ENCODE data around the gene ZNF783.

The ZNF783 gene

GRCh38 chr7:149283321-149283720 lies 21.3 kb downstream of the ZNF783 start:
- no peak for DNase-seq

DNA sequence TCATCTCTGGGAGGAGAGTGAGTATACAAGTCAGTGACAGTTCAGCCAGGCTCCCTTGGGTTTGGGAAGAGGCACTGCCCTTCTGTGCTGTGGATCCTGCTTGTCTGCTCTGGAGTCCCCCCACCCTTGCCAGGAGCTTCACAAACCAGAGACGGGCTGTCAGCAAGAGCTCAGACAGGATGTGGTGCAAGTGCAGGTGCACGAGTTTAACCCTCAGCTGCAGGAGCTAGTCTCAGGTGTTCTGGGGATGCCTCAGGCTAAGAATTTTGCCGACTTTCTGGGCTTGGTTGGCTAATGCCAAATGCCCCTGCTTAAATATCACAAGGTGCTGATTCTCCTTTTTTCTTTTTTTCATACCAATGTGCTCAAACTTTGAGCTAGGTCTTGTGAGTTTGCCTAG lies 22.3 kb downstream of the ZNF783 start:
- peak in 1 of 2 donors; percentile 32 for DNase-seq

DNA sequence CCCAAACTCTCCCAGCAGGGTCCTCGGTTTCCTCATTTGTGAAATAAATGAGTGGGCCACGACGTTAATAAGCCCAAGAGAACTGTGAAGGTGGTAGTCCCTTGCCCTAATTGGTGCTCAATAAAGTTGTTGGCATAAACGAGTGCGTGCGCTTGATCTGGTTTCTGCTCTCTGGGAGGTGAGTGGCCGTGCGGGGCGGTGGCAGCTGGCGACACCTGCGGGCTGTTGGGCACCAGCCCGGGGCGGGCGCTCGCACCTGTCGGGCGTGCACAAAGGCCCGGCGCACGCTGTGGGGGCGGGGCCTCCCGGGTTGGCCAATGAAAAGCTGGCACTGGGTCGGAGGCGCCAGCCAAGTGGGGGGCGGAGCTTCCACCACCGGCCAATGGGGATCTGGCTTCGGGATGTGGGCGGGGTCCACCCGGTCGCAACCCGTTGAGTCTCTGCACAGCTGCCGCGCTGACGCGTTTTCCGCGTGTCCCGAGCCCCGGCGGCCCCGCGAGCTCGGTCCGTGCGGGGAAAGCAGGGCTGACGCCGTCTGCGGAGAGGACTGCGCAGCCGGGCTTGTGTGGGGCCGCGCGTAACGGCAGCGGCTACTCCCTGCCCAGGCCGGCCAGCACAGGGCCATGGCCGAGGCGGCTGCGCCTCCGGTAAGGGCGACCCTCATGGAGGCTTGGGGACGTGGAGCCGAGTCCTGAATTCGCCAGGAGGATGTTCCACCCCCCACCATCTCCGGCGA lies 23.0 kb downstream of the ZNF783 start:
- DNase-seq, result peak; percentile 98 to 99

DNA sequence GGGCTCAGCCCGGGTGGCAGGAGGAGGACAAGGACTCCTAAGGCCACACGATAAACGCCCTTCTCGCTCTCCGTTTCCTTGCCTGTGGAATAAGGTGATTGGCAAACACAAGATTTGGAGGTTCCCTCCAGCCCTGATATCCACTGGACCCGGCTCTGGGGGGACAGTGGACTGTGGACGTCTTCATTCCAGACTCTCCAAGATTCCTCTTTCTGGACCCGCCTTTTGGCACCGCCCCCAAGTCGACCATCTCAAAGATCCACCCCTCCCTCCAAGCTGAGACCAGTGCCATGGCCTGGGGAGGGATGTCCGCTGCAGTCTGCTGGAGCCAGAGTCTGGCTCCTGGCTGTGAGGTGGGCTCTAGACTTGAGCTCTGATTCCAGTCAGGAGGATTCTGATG lies 23.6 kb downstream of the ZNF783 start:
- DNase-seq, result no peak

GRCh38 chr7:149286811-149287400 lies 24.9 kb downstream of the ZNF783 start:
- no peak for DNase-seq

DNA sequence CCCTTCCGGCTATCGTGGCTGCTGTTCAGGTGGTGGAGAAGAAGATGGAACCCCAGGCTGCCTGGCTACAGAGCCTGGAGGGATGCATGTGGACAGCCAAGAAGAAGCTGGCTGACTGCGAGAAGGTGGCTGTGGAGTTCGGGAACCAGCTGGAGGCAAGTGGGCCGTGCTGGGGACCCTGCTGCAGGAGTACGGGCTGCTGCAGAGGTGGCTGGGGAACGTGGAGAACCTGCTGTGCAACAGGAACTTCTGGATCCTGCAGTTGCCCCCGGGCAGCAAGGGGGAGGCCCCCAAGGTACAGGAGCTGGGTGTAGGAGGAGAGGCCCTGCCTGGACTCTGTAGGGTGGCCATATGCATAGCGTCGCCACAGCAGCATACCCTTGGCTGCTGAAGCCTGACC lies 25.6 kb downstream of the ZNF783 start:
- no peak for DNase-seq

DNA sequence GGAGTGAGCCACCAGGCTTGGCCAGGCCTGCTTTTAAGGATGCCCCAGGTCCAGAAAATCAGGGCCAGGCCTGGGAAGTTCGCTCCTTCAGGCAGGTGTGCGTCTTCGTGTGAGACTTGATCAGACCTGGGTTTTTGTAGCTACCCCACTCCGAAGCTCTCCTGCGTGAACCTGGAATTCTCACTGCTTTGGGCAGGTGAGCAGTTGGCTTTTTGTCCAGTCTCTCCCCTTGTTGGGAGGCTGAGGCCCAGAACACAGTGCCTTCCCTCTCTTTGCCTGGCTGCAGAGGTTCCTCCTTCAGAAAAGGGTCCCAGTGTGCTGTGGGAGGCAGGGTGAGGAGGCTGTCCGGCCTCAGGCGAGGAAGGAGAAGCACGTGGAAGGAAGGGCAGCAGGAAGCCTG lies 27.3 kb downstream of the ZNF783 start:
- no peak for DNase-seq

- no peak for DNase-seq
Measured at GRCh38 chr7:149289856-149290255, 27.9 kb downstream of the ZNF783 start.

DNA sequence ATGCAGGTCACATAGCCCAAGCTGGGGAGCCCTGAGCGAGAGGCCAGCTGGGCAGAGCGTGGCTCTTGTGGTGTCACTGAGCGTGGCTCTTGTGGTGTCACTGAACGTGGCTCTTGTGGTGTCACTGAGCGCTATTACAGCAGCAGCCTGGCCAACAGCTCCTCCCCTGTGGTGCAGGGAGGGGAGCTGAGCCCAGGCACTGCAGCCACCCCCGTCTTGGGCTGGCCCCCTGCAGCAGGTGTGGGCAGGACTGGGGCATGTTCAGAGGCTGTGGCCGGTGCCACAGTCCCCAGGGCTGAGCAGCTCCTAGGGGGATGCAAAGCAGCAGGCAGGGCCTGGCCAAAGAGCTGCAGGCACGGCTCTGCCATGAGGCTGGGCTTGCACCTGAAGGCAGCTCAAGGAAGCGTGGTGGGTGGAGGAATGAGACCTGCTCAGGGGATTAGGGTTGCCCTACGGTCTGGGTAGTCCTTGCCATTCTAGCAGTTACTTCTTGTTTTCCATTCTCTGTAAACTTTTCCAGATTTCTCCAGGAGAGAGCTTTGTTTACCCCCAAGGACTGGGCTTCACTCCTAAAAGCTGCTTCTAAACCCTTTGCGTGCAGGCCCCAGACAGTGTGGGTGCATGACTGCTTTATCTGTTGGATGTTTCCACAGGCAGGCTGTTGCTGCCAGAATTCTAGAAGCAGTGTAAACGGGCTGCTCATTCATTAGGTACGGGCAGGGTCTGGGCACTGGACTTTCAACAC lies 29.2 kb downstream of the ZNF783 start:
- no peak for DNase-seq

DNA sequence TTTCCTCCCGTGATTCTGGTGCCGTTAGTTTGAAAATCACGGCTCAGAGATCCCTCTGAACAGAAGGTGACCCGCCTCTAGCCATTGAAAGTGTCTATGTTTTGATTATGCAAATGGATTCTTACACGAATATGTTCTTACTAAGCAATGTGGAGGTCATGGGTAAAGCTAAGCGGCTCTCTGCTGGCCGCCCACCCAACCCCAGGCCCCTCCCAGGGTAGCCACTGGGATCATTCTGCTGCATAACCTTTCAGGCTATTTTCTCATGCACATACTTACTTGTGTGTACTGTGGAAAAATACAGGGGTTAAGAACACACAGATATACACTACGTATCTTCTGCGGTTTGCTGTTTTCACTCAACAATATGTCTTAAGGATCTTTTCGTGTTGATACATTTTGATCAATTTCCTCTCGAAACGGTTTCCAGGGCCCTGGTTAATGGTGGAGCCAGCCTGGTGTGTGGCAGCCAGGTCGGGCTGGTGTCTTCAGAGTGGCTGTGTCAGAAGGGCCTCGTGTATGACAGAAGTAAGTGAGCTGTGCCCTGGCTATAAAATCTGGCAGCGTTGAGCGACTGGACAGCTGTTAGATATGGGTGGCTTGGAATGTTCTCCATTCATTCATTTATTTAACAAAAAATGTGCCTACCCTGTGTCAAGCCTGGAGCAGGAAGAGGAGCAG lies 29.9 kb downstream of the ZNF783 start:
- no peak for DNase-seq

- no peak for DNase-seq
Measured at GRCh38 chr7:149292462-149292823, 30.4 kb downstream of the ZNF783 start.

DNA sequence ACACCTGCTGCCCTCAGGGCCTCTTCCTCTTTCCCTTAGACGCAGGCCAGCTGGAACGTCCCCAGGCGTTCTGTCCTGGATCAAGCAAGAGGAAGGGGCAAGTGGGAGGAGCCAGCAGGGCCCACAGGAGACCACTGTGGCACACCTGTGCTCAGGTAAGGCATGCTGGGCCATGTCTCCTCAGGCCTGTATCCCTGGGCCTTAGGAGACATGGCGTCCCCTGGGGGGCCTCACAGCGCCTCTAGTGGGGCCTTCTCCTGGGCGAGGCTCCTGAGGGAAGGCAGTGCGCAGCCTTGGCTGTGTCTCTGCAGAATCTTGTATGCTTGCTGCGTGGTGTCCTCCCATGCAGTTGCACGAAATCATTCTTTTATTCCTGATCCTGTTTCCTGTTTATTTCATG lies 31.3 kb downstream of the ZNF783 start:
- DNase-seq, result no peak

DNA sequence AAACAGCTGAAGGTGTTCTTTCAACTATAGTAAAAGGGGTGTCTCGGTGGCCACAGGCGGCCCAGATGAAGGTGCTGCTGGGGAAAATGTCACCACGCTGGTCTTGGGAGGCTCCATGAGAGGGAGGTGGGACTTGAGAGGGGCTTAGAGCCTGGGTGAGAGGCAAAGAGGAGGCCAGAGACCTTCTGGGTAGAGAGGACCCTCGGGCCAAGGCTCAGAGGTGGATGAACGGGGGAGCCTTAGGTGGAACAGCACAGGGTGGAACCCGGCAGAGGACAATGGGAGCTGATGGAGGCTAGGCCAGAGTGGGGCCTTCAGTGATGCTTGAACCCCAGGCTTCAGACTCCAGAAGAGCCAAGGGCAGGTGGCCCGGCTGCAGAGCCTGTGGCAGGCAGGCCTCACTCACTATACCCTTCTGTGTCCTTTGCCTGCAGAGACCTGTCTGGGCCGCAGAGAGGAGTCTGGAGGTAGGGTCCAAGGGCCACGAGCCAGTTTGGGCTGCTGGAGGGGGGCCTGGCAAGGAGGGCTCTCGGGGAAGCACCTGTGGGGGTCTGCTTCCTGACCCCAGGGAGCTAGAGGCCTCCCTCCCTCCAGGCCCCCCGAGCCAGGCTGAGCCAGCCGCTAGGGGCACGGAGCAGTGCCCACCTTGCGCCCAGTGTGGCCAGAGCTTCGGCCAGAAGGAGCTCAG lies 32.1 kb downstream of the ZNF783 start:
- no peak for DNase-seq

DNA sequence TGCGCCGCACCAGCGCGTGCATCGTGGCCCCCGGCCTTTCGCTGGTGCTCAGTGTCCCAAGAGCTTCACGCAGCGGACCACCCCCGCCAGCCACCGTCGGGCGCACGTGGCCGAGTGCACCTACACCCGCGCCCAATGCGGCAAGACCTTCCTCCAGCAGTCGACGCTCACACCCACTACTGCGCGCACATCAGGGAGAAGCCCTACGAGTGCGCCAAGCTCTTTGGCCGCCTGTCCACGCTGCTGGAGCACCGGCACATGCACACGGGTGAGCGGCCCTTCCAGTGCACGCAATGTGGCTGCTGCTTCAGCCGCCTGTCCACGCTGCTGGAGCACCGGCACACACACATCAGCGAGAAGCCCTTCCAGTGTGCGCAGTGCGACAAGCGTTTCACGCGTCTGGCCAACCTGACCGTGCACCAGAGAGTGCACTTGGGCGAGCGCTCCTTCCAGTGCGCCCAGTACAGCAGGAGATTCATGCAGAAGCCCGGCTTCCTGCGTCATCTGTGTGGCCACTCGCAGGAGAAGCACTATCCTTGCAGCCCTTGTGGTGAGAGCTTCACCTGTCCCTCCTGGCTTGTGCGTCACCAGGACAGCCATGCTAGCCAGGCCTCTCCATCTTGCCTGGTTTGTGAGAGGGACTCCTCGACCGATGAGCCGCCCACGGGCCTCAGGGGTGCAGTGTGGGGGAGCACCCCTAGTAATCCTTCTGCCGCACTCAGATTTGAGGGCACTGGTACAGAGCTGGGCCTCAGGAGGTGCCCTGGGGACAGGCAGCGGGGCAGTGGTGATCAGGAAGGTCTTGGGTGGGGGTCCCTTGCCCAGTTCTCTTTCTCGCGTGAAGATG lies 32.9 kb downstream of the ZNF783 start:
- no peak for DNase-seq

GRCh38 chr7:149295481-149295850 lies 33.5 kb downstream of the ZNF783 start:
- no peak for DNase-seq

DNA sequence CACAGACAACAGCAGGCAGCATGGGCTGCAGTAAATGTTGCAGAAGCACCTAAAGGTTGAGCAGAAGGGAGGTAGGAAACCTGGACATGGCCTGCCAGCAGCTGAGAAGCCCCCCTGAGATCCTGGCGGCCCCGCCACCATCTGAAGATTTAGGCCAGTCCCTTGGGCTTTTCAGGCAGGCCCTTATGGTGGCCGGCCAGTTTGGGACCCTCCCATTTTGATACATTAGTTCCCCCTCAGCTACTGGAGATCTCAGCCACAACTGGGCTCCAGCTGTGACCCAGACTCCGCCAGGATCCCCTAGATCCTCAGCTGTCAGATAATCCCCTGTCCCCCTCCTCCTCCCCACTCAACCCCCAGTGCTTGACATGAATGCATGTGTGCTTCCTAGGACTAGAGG lies 34.4 kb downstream of the ZNF783 start:
- no peak for DNase-seq

DNA sequence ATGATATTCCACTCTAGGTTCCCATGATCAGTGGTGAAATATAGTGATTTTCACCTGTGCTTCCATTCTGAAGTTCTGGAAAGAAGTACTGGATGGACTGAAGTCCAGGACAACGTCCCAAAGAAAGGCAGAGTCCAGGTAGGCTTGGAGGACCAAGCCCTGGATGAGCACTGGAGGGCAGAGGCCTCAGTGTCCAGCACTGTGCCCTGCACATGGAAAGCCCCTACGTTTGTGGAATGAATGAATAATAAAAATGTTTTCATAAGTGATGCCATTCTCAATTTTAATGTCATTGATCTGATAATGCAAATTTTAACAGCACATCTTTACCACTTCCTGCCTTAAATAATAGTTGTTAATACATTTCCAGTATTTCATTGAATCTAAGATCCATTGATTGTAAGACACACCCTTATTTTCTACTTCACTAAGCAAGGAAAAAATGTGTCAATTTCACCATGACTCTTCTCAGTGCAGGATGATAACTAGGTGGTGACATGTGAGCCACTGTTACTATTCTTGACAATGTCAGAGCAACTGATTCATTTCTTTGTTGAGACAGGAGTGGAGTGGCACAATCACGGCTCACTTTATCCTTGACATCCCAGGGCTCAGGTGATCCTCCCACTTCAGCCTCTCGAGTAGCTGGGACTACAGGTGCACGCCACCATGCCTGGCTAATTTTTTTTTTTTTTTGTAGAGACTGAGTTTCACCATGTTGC lies 35.2 kb downstream of the ZNF783 start:
- DNase-seq, result peak in 1 of 2 donors; percentile 19

DNA sequence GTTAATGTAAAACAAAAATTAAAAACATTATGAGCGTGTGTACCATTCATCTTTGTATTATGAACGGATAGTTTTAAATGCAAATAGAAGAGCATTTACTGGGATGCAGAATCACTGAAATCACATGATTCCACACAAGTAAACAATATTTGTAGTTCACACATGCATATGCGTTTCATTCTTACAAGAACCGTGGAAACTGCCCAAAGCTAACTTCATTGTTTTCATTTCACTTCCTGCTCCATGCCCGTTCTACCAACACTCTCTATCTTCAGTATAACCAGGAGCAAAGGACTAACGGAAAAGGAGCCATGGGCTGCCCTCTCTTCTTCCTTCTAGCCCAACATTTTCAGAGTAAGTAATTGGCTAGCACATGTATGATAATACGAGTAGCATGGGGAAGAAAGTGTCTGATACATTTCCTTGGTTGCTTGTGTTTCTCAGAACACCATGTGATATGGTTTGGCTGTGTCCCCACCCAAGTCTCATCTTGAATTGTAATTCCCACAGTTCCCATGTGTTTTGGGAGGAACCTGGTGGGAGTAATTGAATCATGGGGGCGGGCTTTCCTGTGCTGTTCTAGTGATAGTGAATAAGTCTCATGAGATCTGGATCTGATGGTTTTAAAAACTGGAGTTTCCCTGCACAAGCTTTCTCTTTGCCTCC lies 38.8 kb downstream of the ZNF783 start:
- peak in 1 of 2 donors; percentile 1 for DNase-seq

DNA sequence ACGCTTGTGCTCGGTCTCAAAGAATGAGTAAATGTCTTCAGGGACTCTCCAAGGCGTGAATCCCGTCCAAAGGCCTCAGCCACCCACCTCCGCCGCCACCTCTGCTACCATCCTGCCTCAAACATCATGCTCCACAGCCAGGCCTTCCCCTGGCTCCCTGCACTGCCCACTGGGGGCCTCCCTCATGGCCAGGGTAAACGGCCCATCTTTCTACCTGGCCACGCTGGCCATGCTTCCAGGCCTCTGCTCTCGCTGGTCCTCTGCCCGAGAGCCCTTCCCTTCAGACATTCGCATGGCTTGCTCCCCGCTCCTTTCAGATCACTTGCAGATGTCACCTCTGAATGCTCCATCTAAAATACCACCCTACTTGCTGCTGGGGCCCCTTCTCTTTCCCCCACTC lies 40.2 kb downstream of the ZNF783 start:
- no peak for DNase-seq

DNA sequence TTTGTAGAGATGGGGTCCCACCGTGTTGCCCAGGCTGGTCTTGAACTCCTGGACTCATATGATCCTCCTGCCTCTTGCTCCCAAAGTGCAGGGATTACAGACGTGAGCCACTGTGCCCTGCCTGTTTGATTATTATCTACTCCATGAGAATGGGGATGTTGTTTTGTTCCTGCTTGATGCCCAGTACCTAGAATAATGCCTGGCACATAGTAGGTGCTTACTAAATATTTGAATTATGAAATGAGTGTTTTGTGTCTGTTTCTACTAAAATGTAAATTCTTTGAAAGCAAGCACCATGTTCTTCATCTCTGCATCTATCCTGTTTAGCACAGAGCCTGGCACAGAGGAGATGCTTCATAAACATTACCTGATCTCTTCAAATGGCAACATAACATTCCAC lies 40.9 kb downstream of the ZNF783 start:
- DNase-seq, result no peak

- no peak for DNase-seq
Measured at GRCh38 chr7:149304006-149304405, 42.0 kb downstream of the ZNF783 start.

Measured in stimulated activated CD4-positive, alpha-beta T cell treated with anti-CD3 and anti-CD28 coated beads, Interleukin-2, amount 100 ng/mL, for 24 hours (primary cell).